Measurements from ENCODE around the gene CD2AP.

CD2AP gene

GRCh38 chr6:47648031-47648430 is 170.4 kb downstream of the CD2AP start:
- no peak for DNase-seq

GRCh38 chr6:47650553-47651432 is 173.2 kb downstream of the CD2AP start:
- no peak for DNase-seq

GRCh38 chr6:47651505-47651944 is 173.9 kb downstream of the CD2AP start:
- no peak for DNase-seq

DNA sequence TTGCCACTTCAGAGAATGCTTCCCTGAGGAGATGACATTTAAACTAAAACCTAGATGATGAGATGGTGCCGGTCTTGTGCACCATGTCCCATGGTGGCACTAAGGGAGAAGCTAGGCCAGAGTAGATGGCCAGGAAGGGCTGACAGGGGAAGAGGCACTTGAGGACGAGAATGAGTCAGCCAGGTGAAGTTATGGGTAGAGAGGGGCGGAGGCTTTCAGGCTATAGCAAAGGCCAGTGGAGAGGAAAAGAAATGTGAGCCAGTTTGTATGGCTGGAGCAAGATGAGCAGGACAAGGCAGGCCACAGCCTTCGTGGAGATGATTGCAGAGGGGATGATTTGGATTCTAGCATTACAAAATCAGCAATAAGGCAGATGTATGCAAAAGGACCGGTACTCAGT is 176.1 kb downstream of the CD2AP start:
- DNase-seq = no peak

DNA sequence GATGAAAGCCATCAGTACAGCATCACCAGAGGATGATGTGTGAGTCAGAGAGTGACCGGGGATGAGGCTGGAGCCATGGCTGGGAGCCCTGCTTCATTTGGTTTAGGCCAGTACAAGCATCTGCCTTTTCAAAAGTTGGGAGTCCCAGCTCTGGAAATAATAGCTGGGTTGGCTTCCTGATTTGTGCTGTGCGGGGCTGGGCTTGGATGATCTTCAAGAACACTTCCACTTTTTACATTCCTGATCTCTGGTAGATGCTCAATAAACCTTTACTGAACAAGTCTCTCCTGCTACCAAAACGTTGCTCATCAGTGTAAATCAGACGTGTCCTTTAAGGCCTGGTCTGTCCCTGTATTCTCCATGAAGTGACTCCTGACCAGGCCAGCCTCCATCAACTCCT is 176.7 kb downstream of the CD2AP start:
- no peak for DNase-seq

DNA sequence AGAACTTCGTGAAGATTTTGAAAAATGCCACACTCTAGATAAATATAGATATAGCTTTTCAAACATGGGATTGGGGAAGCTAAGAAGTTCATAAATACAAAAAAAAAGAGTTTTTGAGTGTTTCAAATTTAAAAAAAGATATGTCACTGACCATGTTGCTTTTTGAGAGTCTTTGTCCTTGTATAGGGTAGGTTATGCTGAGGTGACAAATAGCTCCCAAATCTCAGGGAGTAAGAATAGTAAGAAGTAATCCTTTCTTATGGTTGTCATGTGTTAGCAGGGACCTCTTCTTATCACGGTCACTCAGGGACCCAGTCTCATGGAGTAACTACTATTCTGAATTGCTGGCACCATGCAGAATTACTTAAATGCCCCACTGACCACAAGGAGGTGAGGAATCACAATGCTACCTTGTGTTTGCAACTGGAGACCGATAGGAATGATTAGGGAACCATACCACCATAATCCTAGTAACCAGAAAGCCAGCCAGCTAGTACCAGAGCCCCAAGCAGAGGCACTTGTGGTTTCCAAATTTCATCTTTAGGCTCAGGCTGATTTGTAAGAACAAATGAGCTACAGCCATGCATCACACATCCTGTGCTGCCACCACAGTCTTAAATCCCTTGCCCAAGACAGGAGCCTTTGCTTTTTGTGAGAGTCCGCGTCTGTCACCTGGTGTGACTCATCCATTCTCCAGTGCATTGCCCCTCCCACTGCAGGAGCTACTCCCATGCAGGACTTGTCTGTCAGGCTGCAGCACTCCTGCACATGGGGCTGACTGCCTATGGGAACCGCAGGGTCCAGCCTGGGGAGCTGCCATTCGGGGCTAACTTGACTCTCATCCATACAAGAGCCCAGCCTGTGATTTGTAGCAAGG is 178.4 kb downstream of the CD2AP start:
- DNase-seq = peak; percentile 3 to 6

- DNase-seq = no peak
Measured at GRCh38 chr6:47661960-47662359, 184.4 kb downstream of the CD2AP start.

DNA sequence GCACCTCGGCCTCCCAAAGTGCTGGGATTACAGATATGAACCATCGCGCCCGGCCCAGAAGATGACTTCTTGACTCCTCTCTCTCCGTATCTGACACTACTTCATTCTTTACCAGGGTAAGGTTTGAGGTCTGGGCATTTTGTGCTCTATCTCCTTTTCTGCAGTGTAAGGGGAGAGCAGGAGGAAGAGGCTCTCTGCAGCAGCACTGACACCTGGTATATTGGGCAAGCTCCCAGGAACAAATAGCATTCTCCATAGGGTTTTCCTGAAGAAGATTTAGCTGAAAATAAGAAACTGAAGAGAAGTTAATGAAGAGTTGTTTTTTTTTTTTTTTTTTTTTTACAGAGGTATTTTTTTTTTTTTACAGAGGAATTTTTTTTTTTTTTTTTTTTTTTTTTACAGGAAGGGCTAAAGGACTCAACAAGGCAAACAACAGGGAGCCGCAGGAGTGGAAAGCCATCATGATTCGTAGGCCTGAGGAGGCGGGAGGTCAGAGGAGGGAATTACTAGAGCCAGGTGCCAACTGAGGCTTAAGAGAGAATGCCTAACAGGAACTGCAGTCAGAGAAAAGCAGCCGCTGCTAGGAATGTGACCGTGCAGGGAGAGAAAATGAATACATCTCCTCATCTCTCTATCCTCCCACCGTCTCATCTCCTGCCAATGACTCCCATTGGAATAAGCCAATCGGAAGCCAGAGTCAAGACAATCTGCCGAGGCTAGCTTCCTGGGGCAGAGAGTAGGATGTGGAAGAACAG is 186.1 kb downstream of the CD2AP start:
- no peak for DNase-seq

GRCh38 chr6:47665112-47665511 is 187.5 kb downstream of the CD2AP start:
- no peak for DNase-seq

DNA sequence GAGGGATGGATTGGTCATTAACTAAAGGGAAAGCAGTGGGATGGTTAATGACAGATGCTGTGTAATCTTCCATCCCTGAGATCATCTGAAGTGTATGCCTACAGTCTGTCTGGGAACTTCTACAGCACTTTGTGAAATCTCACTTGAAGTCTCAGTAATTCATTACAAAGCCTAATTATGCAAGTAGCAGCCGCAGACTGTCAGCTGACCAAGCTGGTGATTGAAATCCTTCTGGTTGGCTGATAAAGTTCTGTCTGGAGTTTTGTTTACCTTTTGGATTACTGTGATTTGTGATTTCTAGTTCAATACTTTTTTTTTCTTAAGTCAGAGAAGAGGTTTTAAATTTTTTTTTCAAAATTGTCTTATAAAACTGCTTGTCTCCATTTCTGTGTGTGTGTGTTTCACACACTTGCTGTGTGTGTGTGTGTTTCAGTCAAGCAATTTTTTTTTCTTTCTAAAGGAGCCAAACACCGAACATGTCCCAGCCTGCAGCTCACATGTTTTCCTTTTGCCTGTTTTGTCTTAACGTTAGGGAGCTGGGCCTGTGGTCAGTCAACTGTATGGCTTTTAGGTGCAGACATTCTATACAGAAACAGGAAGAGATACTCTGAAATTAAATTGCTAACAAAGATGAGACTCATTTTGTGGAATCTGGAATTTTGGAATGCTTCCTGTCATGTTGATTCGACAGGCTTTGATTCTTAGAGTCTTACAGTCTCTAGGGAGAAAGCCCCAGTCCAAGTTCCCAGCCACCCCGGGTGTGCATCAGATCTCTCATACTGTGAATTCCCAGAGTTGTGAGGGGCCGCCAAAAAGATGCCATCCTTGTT is 192.3 kb downstream of the CD2AP start:
- DNase-seq = no peak

- DNase-seq = no peak
Measured at GRCh38 chr6:47670851-47671250, 193.3 kb downstream of the CD2AP start.

GRCh38 chr6:47671777-47672176 is 194.2 kb downstream of the CD2AP start:
- no peak for DNase-seq

GRCh38 chr6:47672816-47673215 is 195.2 kb downstream of the CD2AP start:
- no peak for DNase-seq

- DNase-seq = no peak
Measured at GRCh38 chr6:47674673-47675072, 197.1 kb downstream of the CD2AP start.

All from stimulated activated CD4-positive, alpha-beta T cell treated with anti-CD3 and anti-CD28 coated beads, Interleukin-2, amount 100 ng/mL, for 48 hours (primary cell).